Omental fat pad (tissue), 4 donors: ENCODE measurements around the gene ZNF525. TPM values are rescaled to one million over a fixed set of nuclear protein-coding genes. Genes with fewer than 3 reads are reported as not detected.
"Not testable (repeated sequence)": the region's sequence is repeated elsewhere in the genome, so short reads cannot be mapped to it uniquely, and the experiment has no call there.

Experiments
- ATAC-seq: fragments of 150-250 bp; one replicate; pipeline ENCODE4 v1.9.1; 2016; ENCODE audit warnings: mild to moderate bottlenecking, moderate library complexity; ENCODE audit not compliant: low FRiP score
- DNase-seq: peaks from one replicate; pipeline ENCODE4 v3.0.0-alpha.2; 2019; ENCODE audit warnings: low spot score
- CTCF ChIP-seq, 3 donors: fragments of 450-650 bp; IDR thresholded peaks; one replicate each; pipeline ENCODE4 v1.5.1; 2016 to 2017; ENCODE audit warnings: antibody characterized with exemption in 3 of 3, mild to moderate bottlenecking in 3 of 3, moderate library complexity in 2 of 3
- total RNA-seq, 4 donors: library from RNA; depleted of rRNA; stranded (reverse); fragments of >200 nt; gene quantifications; one replicate each; pipeline ENCODE4 v1.1.0, GENCODE V29; 2016

The ZNF525 gene
- total RNA-seq, 4 donors from 2014 or later, result 3.7 to 13.3 (median 7.6) TPM

- no peak for TF ChIP-seq CTCF (IDR thresholded peaks at IDR 0.05)
- DNase-seq (no peak), ATAC-seq (no peak)
Observed at GRCh38 chr19:53396525-53396868, 31.0 kb downstream of the ZNF525 start.

- not testable (repeated sequence) for ATAC-seq, DNase-seq
Observed at GRCh38 chr19:53397918-53398317, 32.4 kb downstream of the ZNF525 start.

- no peak for ATAC-seq
- DNase-seq, result no peak
- no peak for TF ChIP-seq CTCF (IDR thresholded peaks at IDR 0.05)
Observed at GRCh38 chr19:53409505-53410204, 44.1 kb downstream of the ZNF525 start.

GRCh38 chr19:53420520-53421315 is 55.2 kb downstream of the ZNF525 start:
- ATAC-seq, DNase-seq: not testable (repeated sequence)

GRCh38 chr19:53422551-53422950 is 57.0 kb downstream of the ZNF525 start:
- DNase-seq (no peak), ATAC-seq (no peak)
- no peak for TF ChIP-seq CTCF (IDR thresholded peaks at IDR 0.05)

GRCh38 chr19:53423074-53423473 is 57.6 kb downstream of the ZNF525 start:
- DNase-seq, ATAC-seq: not testable (repeated sequence)

GRCh38 chr19:53423680-53424079 is 58.2 kb downstream of the ZNF525 start:
- not testable (repeated sequence) for DNase-seq, ATAC-seq

- ATAC-seq (peak; percentile 86), DNase-seq (peak; percentile 43)
Observed at GRCh38 chr19:53424968-53425597, 59.6 kb downstream of the ZNF525 start.

More at GRCh38 chr19:53424968-53425597, 59.6 kb downstream of the ZNF525 start:
- peak in 1 of 3 donors; percentile 21 for TF ChIP-seq CTCF (IDR thresholded peaks at IDR 0.05)
